Panc1 (cell line): ENCODE measurements around the gene CDCA3. TPM values are rescaled to one million over a fixed set of nuclear protein-coding genes. Genes with fewer than 3 reads are reported as not detected.

ENCODE experiments used
- ATAC-seq: fragments of 200-7000 bp; cut with Tn5 transposase; 2 replicates; pipeline ENCODE4 v1.9.1; 2020; ENCODE audit warnings: mild to moderate bottlenecking, moderate library complexity
- BruUV-seq: library from RNA; stranded (reverse); fragments of 400-500 nt; replicated peaks from 2 replicates; lab custom pipeline; 2021; lab: Mats Ljungman, UMichigan
- CTCF ChIA-PET: fragments of 300-600 bp; sonication (Branson Sonifier 250); formaldehyde crosslinking; loops from one replicate; lab custom pipeline; 2022; ENCODE audit warnings: antibody characterized with exemption; lab: Charles Lee
- POLR2A ChIA-PET: fragments of 300-600 bp; sonication (Branson Sonifier 250); formaldehyde crosslinking; loops from one replicate; lab custom pipeline; 2022; ENCODE audit warnings: antibody characterized with exemption; lab: Charles Lee
- DNase-seq: peaks from one replicate; pipeline ENCODE4 v3.0.0-alpha.2; 2010; ENCODE audit warnings: low read depth, low spot score
- H3K27ac ChIP-seq: 2 replicates; pipeline ENCODE4 v1.5.1; 2011; ENCODE audit warnings: mild to moderate bottlenecking, low read length, inconsistent platforms
- H3K27me3 ChIP-seq: fragments of 200-500 bp; sonication (Bioruptor generic); 2 replicates; pipeline ENCODE4 v1.6.0; 2014; ENCODE audit warnings: low read length, inconsistent platforms; ENCODE audit not compliant: control insufficient read depth, insufficient read depth
- H3K36me3 ChIP-seq: fragments of 200-500 bp; sonication (Bioruptor generic); 2 replicates; pipeline ENCODE4 v1.5.1; 2014; ENCODE audit warnings: inconsistent platforms, mild to moderate bottlenecking, low read length, moderate library complexity; ENCODE audit not compliant: control insufficient read depth, insufficient read depth
- H3K4me1 ChIP-seq: 2 replicates; pipeline ENCODE4 v1.5.1; 2011; ENCODE audit warnings: inconsistent platforms, mild to moderate bottlenecking, low read length, moderate library complexity; ENCODE audit not compliant: control insufficient read depth, insufficient read depth
- H3K4me3 ChIP-seq, 2 experiments: 2 replicates each; pipeline ENCODE4 v1.5.1; 2011 to 2012; ENCODE audit warnings: low read depth in 2 of 2, low read length in 2 of 2, mild to moderate bottlenecking in 2 of 2, inconsistent platforms in 1 of 2, moderate library complexity in 1 of 2
- H3K9me3 ChIP-seq: fragments of 200-500 bp; sonication (Bioruptor generic); 2 replicates; pipeline ENCODE4 v1.5.1; 2014; ENCODE audit warnings: low read depth, mild to moderate bottlenecking, inconsistent platforms, low read length, moderate library complexity; ENCODE audit not compliant: control insufficient read depth, insufficient read depth
- CTCF ChIP-seq: fragments of 450-650 bp; IDR thresholded peaks from 2 replicates; pipeline ENCODE4 v1.5.1; 2017; ENCODE audit warnings: mild to moderate bottlenecking
- POLR2AphosphoS5 ChIP-seq: IDR thresholded peaks from 2 replicates; pipeline ENCODE4 v1.6.1; 2012; ENCODE audit warnings: mild to moderate bottlenecking, low read depth, low read length, moderate library complexity
- REST ChIP-seq, 2 experiments: IDR thresholded peaks; 2 replicates each; pipeline ENCODE4 v1.6.1; 2011 to 2012; ENCODE audit warnings: low read depth in 2 of 2, control low read depth in 1 of 2, low read length in 1 of 2, mild to moderate bottlenecking in 1 of 2, moderate library complexity in 1 of 2; ENCODE audit not compliant: insufficient read depth in 1 of 2
- SIN3A ChIP-seq: IDR thresholded peaks from 2 replicates; pipeline ENCODE4 v1.6.1; 2012; ENCODE audit warnings: low read depth, mild to moderate bottlenecking, low read length, moderate library complexity, borderline replicate concordance; ENCODE audit not compliant: insufficient read depth
- TCF7L2 ChIP-seq: IDR thresholded peaks from 2 replicates; pipeline ENCODE4 v1.6.1; 2011; ENCODE audit warnings: mild to moderate bottlenecking, low read depth, low read length, inconsistent platforms
- in situ Hi-C: cut with HindIII; loops from 2 replicates; pipeline ENCODE4 v1.10.0; 2016; ENCODE audit warnings: low sequenced_read_pairs, low pct_unique_long_range_greater_than_20kb
- intact Hi-C: fragments of 100-400 bp; cut with micrococcal nuclease; formaldehyde crosslinking; loops from one replicate; pipeline ENCODE4 v1.10.0; 2022; ENCODE audit not compliant: unreplicated experiment
- total RNA-seq: library from RNA; stranded (reverse); gene quantifications from one replicate; pipeline ENCODE4 v1.2.1, GENCODE V29; 2021; ENCODE audit not compliant: unreplicated experiment

The CDCA3 gene
- total RNA-seq, 1 experiment from 2014 or later = 59.0 TPM

GRCh38 chr12:6809056-6809455, 42.0 kb downstream of the CDCA3 start:
- Histone ChIP-seq H3K36me3 (no peaks in the 10 kb centered on the region), H3K4me3 (no peak overlapping the region), H3K9me3 (no peaks in the 10 kb centered on the region), H3K27me3 (no peaks in the 10 kb centered on the region), H3K27ac (no peak overlapping the region), H3K4me1 (no peaks in the 10 kb centered on the region)
- no TSS peak for BruUV-seq
- ChIA-PET POLR2A (no interaction called here), CTCF (no interaction called here)
- in situ Hi-C loops = no loop called here
- DNase-seq = no peak
- no peak for ATAC-seq
- no peak for TF ChIP-seq CTCF
- intact Hi-C loops = no loop called here

GRCh38 chr12:6807170-6807569, 43.9 kb downstream of the CDCA3 start:
- Histone ChIP-seq H3K4me1 (no peaks in the 10 kb centered on the region), H3K27ac (no peak overlapping the region), H3K36me3 (no peaks in the 10 kb centered on the region), H3K27me3 (no peaks in the 10 kb centered on the region), H3K4me3 (no peak overlapping the region), H3K9me3 (no peaks in the 10 kb centered on the region)
- in situ Hi-C loops (no loop called here), intact Hi-C loops (no loop called here)
- DNase-seq = no peak
- BruUV-seq = no TSS peak
- no peak for ATAC-seq
- ChIA-PET CTCF (no interaction called here), POLR2A (interaction anchor here (1.2 kb wide), 1 partner anchor 14 kb away, joined by 7 read pairs; no protein-coding TSS in a partner anchor)
- TF ChIP-seq REST (IDR thresholded peaks at IDR 0.05; ENCODE audit: insufficient read depth in 1 of 2, low read depth in 2 of 2, low read length in 1 of 2) (no peak), POLR2AphosphoS5 (no peak), CTCF (no peak), TCF7L2 (no peak), SIN3A (no peak)

GRCh38 chr12:6799147-6799546, 51.9 kb downstream of the CDCA3 start:
- Histone ChIP-seq H3K27me3 (no peaks in the 10 kb centered on the region), H3K27ac (no peak overlapping the region), H3K4me3 (no peak overlapping the region), H3K9me3 (no peaks in the 10 kb centered on the region), H3K36me3 (no peaks in the 10 kb centered on the region), H3K4me1 (no peaks in the 10 kb centered on the region)
- in situ Hi-C loops = no loop called here
- BruUV-seq = no TSS peak
- ChIA-PET CTCF (no interaction called here), POLR2A (interaction anchor here (0.6 kb wide), 1 partner anchor 67 kb away, joined by 14 read pairs; no protein-coding TSS in a partner anchor)
- TF ChIP-seq CTCF (no peak), SIN3A (no peak), POLR2AphosphoS5 (no peak), TCF7L2 (no peak), REST (IDR thresholded peaks at IDR 0.05; ENCODE audit: insufficient read depth in 1 of 2, low read depth in 2 of 2, low read length in 1 of 2) (no peak)
- intact Hi-C loops = no loop called here
- DNase-seq (no peak), ATAC-seq (no peak)
